GM21390 (cell line): ENCODE results near the gene HNRNPF.
A peak's percentile ranks its signal among the peaks of the same experiment; 100 is the strongest.
"Not testable (repeated sequence)": the region's sequence is repeated elsewhere in the genome, so short reads cannot be mapped to it uniquely, and the experiment has no call there.

ENCODE experiments used
- ATAC-seq: cut with Tn5 transposase; IDR thresholded peaks from one replicate; pipeline ENCODE4 v1.9.1; 2021; ENCODE audit not compliant: unreplicated experiment

Gene HNRNPF

GRCh38 chr10:43398939-43399319, 10.1 kb downstream of the HNRNPF start:
- no peak for ATAC-seq

GRCh38 chr10:43396928-43397624, 11.9 kb downstream of the HNRNPF start:
- ATAC-seq: peak; percentile 83

- peak; percentile 53 for ATAC-seq
Measured at GRCh38 chr10:43396061-43396927, 12.7 kb downstream of the HNRNPF start.

- no peak for ATAC-seq
Measured at GRCh38 chr10:43395571-43396060, 13.4 kb downstream of the HNRNPF start.

- no peak for ATAC-seq
Measured at GRCh38 chr10:43394868-43395267, 14.1 kb downstream of the HNRNPF start.

- no peak for ATAC-seq
Measured at GRCh38 chr10:43393606-43394360, 15.2 kb downstream of the HNRNPF start.

- not testable (repeated sequence) for ATAC-seq
Measured at GRCh38 chr10:43393186-43393585, 15.8 kb downstream of the HNRNPF start.

- ATAC-seq: no peak
Measured at GRCh38 chr10:43392748-43393147, 16.2 kb downstream of the HNRNPF start.

GRCh38 chr10:43391496-43391895, 17.5 kb downstream of the HNRNPF start:
- ATAC-seq: no peak

- ATAC-seq: no peak
Measured at GRCh38 chr10:43390759-43391158, 18.2 kb downstream of the HNRNPF start.

GRCh38 chr10:43390333-43390732, 18.7 kb downstream of the HNRNPF start:
- no peak for ATAC-seq

- ATAC-seq: no peak
Measured at GRCh38 chr10:43389867-43390266, 19.1 kb downstream of the HNRNPF start.

- ATAC-seq: no peak
Measured at GRCh38 chr10:43387678-43388032, 21.3 kb downstream of the HNRNPF start.

GRCh38 chr10:43386981-43387677, 21.9 kb downstream of the HNRNPF start:
- ATAC-seq: no peak

GRCh38 chr10:43386549-43386948, 22.4 kb downstream of the HNRNPF start:
- ATAC-seq: no peak

GRCh38 chr10:43385412-43386004, 23.5 kb downstream of the HNRNPF start:
- ATAC-seq: no peak

- no peak for ATAC-seq
Measured at GRCh38 chr10:43384252-43385221, 24.4 kb downstream of the HNRNPF start.

- ATAC-seq: no peak
Measured at GRCh38 chr10:43383204-43383971, 25.6 kb downstream of the HNRNPF start.
